Endothelial cell of umbilical vein (primary cell): Measurements from ENCODE around the gene TAF8. TPM values are rescaled to one million over a fixed set of nuclear protein-coding genes. Genes with fewer than 3 reads are reported as not detected.
A peak's percentile ranks its signal among the peaks of the same experiment; 100 is the strongest.

Source experiments
- BruUV-seq: library from RNA; stranded (reverse); fragments of 400-500 nt; replicated peaks from 2 replicates; lab custom pipeline; 2021; lab: Mats Ljungman, UMichigan
- CTCF ChIA-PET: fragments of 300-600, 350-600 bp; sonication (Branson Sonifier 250); formaldehyde crosslinking; loops from one replicate; lab custom pipeline; 2021; ENCODE audit warnings: antibody characterized with exemption, inconsistent platforms; lab: Charles Lee
- POLR2A ChIA-PET: fragments of 300-600, 350-600 bp; sonication (Branson Sonifier 250); formaldehyde crosslinking; loops from one replicate; lab custom pipeline; 2021; ENCODE audit warnings: antibody characterized with exemption, inconsistent platforms; lab: Charles Lee
- DNase-seq: peaks from one replicate; pipeline ENCODE4 v3.0.0-alpha.2; 2011; ENCODE audit warnings: low read depth, low spot score
- FAIRE-seq: peaks from 2 replicates; lab custom pipeline; 2011; peaks lifted over from hg19 to GRCh38; lab: Jason Lieb, UNC
- H2AFZ ChIP-seq: 2 replicates; pipeline ENCODE4 v1.6.0; 2012; ENCODE audit warnings: low read depth, low read length, control low read depth, inconsistent platforms
- H3K27ac ChIP-seq: 2 replicates; pipeline ENCODE4 v1.5.1; 2011; ENCODE audit warnings: low read depth, mild to moderate bottlenecking, control low read depth, low read length, moderate library complexity; ENCODE audit not compliant: insufficient read depth
- H3K27me3 ChIP-seq, 2 experiments: 2 replicates each; pipeline versions ENCODE4 v1.6.0 to v1.6.1; 2011; ENCODE audit warnings: low read length in 2 of 2, mixed read lengths in 1 of 2; ENCODE audit not compliant: control insufficient read depth in 2 of 2, insufficient read depth in 2 of 2
- H3K36me3 ChIP-seq, 2 experiments: 2 replicates in 1 of 2; 3 replicates in 1 of 2; pipeline ENCODE4 v1.5.1; 2011; ENCODE audit warnings: low read length in 2 of 2, mild to moderate bottlenecking in 1 of 2, moderate library complexity in 1 of 2; ENCODE audit not compliant: control insufficient read depth in 2 of 2, insufficient read depth in 2 of 2; ENCODE audit errors: extremely low read depth in 1 of 2
- H3K4me1 ChIP-seq: 3 replicates; pipeline ENCODE4 v1.5.1; 2011; ENCODE audit warnings: mild to moderate bottlenecking, low read length; ENCODE audit not compliant: control insufficient read depth, insufficient read depth; ENCODE audit errors: extremely low read depth
- H3K4me2 ChIP-seq: 2 replicates; pipeline ENCODE4 v1.6.1; 2011; ENCODE audit warnings: low read length, control low read depth, mixed read lengths; ENCODE audit not compliant: insufficient read depth
- H3K4me3 ChIP-seq, 3 experiments: fragments of 200-600 bp in 1 of 3; sonication (generic), shearing (Covaris generic) in 1 of 3; replicated peaks in 1 of 3; 2 replicates each; pipeline ENCODE4 v1.5.1; 2011 to 2016; ENCODE audit warnings: control low read depth in 3 of 3, low read length in 3 of 3, mild to moderate bottlenecking in 2 of 3, inconsistent platforms in 1 of 3, low read depth in 1 of 3, moderate library complexity in 1 of 3; ENCODE audit not compliant: insufficient read depth in 1 of 3
- H3K79me2 ChIP-seq: 2 replicates; pipeline ENCODE4 v1.6.0; 2012; ENCODE audit warnings: low read length, inconsistent platforms; ENCODE audit not compliant: control insufficient read depth, insufficient read depth
- H3K9ac ChIP-seq: replicated peaks from 2 replicates; pipeline ENCODE3; 2011; ENCODE audit warnings: low read length, control low read depth; ENCODE audit not compliant: insufficient read depth; ENCODE audit errors: extremely low read depth
- H3K9me1 ChIP-seq: replicated peaks from 3 replicates; pipeline ENCODE4 v1.6.0; 2011; ENCODE audit warnings: mild to moderate bottlenecking, low read length; ENCODE audit not compliant: control insufficient read depth, insufficient read depth; ENCODE audit errors: extremely low read depth
- H3K9me3 ChIP-seq: replicated peaks from 2 replicates; pipeline ENCODE4 v1.5.1; 2012; ENCODE audit warnings: low read length, inconsistent platforms; ENCODE audit not compliant: control insufficient read depth, insufficient read depth
- H4K20me1 ChIP-seq: replicated peaks from 2 replicates; pipeline ENCODE3; 2011; ENCODE audit warnings: mild to moderate bottlenecking, low read length; ENCODE audit not compliant: control insufficient read depth, insufficient read depth; ENCODE audit errors: extremely low read depth
- EZH2 ChIP-seq: IDR thresholded peaks from 2 replicates; pipeline ENCODE4 v1.6.1; 2012; ENCODE audit warnings: borderline replicate concordance, low read depth, mild to moderate bottlenecking, moderate library complexity, low read length, inconsistent platforms; ENCODE audit not compliant: severe bottlenecking
- FOS ChIP-seq: IDR thresholded peaks from 2 replicates; pipeline ENCODE4 v1.6.1; 2011; ENCODE audit warnings: mild to moderate bottlenecking, low read length, moderate library complexity, borderline replicate concordance; ENCODE audit not compliant: insufficient read depth
- GATA2 ChIP-seq: IDR thresholded peaks from 2 replicates; pipeline ENCODE4 v1.7.0; 2011; ENCODE audit warnings: low read depth, mild to moderate bottlenecking, moderate library complexity, mixed read lengths, low read length; ENCODE audit not compliant: insufficient read length, insufficient read depth
- JUN ChIP-seq: IDR thresholded peaks from 2 replicates; pipeline ENCODE4 v1.6.1; 2011; ENCODE audit warnings: borderline replicate concordance, low read depth; ENCODE audit not compliant: insufficient read length, insufficient read depth
- MYC ChIP-seq: IDR thresholded peaks from one replicate; pipeline ENCODE4 v1.6.1; 2011; ENCODE audit warnings: mild to moderate bottlenecking, low read depth, low read length
- POLR2A ChIP-seq: IDR thresholded peaks from 2 replicates; pipeline ENCODE4 v1.6.1; 2012; ENCODE audit warnings: low read depth, mild to moderate bottlenecking, control low read depth, low read length
- POLR2AphosphoS5 ChIP-seq: IDR thresholded peaks from 2 replicates; pipeline ENCODE4 v1.6.1; 2012; ENCODE audit warnings: low read depth, mild to moderate bottlenecking, control low read depth, low read length, moderate library complexity; ENCODE audit not compliant: insufficient read depth
- dilution Hi-C: fragments of 300-500 bp; cut with MboI; formaldehyde crosslinking; loops from one replicate; pipeline ENCODE4 v1.15.0; 2019; ENCODE audit warnings: low sequenced_read_pairs; ENCODE audit not compliant: extremely low pct_ligation_motif_present
- intact Hi-C: fragments of 100-400 bp; cut with micrococcal nuclease; formaldehyde crosslinking; loops from one replicate; pipeline ENCODE4 v1.10.0; 2022
- polyA plus RNA-seq, 4 experiments: library from polyadenylated mRNA; depleted of rRNA in 3 of 4; stranded (reverse) in 3 of 4; unstranded in 1 of 4; fragments of >200 nt; gene quantifications; 2 replicates each; pipeline versions ENCODE4 v1.2.1 to v1.2.3, GENCODE V29; 2011 to 2012; ENCODE audit warnings: missing spikeins in 1 of 4
- total RNA-seq: library from RNA; stranded (reverse); gene quantifications from 2 replicates; pipeline ENCODE4 v1.2.3, GENCODE V29; 2021
- TF ChIP-seq, protein P1 (sequence below), 2 donors: IDR thresholded peaks; 1 replicate in 1 of 2; 2 replicates in 1 of 2; pipeline ENCODE4 v1.5.1; 2011; ENCODE audit warnings: low read length in 2 of 2, mild to moderate bottlenecking in 2 of 2, moderate library complexity in 2 of 2, control low read depth in 1 of 2, inconsistent platforms in 1 of 2, low read depth in 1 of 2; ENCODE audit not compliant: insufficient read depth in 1 of 2; ENCODE audit errors: extremely low read depth in 1 of 2
- TF ChIP-seq, protein P2 (sequence below): IDR thresholded peaks from 2 replicates; pipeline ENCODE4 v1.6.1; 2011; ENCODE audit not compliant: insufficient read depth, insufficient read length

TAF8 gene
- total and polyA plus RNA-seq, 2 donors (not counting 3 experiments of a cell fraction or from before 2014, with no cell fraction given), result 32.9 to 45.4 TPM

DNA sequence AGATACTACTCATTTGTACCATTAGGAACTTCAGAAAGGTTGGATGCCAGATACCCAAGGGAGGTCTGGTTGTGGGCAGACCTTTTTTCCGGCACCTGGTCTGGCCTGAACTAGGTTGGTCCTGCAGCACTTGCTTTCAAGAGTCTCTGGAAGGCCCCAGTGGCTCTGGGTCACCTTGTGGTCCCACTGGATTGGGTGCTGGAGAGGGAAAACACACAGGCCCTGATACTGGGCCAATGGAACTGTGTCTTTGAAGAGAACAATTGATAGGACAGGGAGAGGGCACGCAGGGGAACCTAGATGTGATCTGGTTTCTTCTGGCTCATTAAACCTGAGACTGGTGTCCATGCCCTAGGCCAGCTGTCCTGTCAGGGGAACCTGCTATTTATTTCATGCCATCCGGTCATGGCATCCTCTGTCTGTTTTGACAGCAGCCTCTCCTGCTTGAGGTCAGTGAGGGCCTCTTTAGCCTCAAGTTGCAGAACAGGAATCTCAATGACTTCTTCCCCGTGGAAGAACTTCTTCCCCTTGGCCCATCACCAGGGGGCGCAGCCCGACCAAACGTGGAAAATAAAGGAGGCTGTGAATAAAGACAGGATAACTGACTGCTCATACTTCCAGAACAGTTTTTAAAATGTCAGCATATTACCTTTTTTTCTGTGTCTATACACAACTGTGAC, 25.0 kb downstream of the TAF8 start:
- Histone ChIP-seq H3K4me1 (no peaks in the 10 kb centered on the region), H3K27me3 (no peaks in the 10 kb centered on the region), H3K9me3 (no peaks in the 10 kb centered on the region), H3K27ac (no peak overlapping the region), H3K36me3 (peaks cover 2 to 28% of the 10 kb centered on the region in 2 experiments), H4K20me1 (peaks cover 3% of the 10 kb centered on the region), H3K9me1 (no peaks in the 10 kb centered on the region), H3K79me2 (no peaks in the 10 kb centered on the region), H3K9ac (no peak overlapping the region), H3K4me2 (no peak overlapping the region), H2AFZ (no peak overlapping the region), H3K4me3 (no peak overlapping the region)
- TF ChIP-seq, protein P1, sequence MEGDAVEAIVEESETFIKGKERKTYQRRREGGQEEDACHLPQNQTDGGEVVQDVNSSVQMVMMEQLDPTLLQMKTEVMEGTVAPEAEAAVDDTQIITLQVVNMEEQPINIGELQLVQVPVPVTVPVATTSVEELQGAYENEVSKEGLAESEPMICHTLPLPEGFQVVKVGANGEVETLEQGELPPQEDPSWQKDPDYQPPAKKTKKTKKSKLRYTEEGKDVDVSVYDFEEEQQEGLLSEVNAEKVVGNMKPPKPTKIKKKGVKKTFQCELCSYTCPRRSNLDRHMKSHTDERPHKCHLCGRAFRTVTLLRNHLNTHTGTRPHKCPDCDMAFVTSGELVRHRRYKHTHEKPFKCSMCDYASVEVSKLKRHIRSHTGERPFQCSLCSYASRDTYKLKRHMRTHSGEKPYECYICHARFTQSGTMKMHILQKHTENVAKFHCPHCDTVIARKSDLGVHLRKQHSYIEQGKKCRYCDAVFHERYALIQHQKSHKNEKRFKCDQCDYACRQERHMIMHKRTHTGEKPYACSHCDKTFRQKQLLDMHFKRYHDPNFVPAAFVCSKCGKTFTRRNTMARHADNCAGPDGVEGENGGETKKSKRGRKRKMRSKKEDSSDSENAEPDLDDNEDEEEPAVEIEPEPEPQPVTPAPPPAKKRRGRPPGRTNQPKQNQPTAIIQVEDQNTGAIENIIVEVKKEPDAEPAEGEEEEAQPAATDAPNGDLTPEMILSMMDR (IDR thresholded peaks at IDR 0.05; ENCODE audit: extremely low read depth in 1 of 2, insufficient read depth in 1 of 2, low read depth in 1 of 2, low read length in 2 of 2), result peak; percentile 77 to 84
- no peak for TF ChIP-seq MYC
- TF ChIP-seq POLR2A, result peak; percentile 10
- FAIRE-seq (peak; percentile 78), DNase-seq (peak; percentile 72)
- BruUV-seq, result no TSS peak
- dilution Hi-C loops (no loop called here), intact Hi-C loops (loop anchor here (1.0 kb wide), 3 partner anchors 29 to 139 kb away; no protein-coding TSS in a partner anchor)
- CTCF ChIA-PET, result interaction anchor here (0.8 to 4.0 kb wide), 9 partner anchors 26 to 155 kb away, joined by 3 to 33 read pairs (median 9); no protein-coding TSS in a partner anchor
- POLR2A ChIA-PET, result no interaction called here

DNA sequence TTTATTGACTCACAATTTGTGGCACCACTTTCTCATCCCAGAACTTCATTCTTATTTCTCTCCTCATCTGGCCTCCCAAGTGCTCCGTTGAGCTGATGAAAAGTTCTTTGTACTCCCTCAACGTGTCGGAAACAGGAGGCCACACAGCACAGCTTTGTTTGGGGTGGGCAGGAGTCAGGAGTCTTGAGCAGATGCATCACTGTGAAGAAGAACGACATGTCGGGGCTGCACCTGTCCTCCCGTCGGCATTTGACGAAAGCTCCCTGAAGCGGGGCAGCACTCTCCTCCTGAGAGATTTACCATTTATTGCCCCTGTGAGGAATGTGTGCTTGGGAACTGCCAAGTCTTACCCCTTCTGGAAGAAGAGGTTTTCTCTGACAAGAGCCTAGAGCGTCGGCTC, 28.1 kb downstream of the TAF8 start:
- Histone ChIP-seq H3K27ac (no peak overlapping the region), H3K4me1 (no peaks in the 10 kb centered on the region), H3K36me3 (peaks cover 2 to 25% of the 10 kb centered on the region in 2 experiments), H3K27me3 (no peaks in the 10 kb centered on the region), H4K20me1 (peaks cover 3% of the 10 kb centered on the region), H3K9me3 (no peaks in the 10 kb centered on the region), H3K4me3 (no peak overlapping the region), H3K79me2 (no peaks in the 10 kb centered on the region), H3K9me1 (no peaks in the 10 kb centered on the region), H3K4me2 (no peak overlapping the region), H3K9ac (no peak overlapping the region), H2AFZ (no peak overlapping the region)
- DNase-seq, result no peak
- BruUV-seq, result no TSS peak
- POLR2A ChIA-PET, result no interaction called here
- no peak for FAIRE-seq
- dilution Hi-C loops, result no loop called here
- intact Hi-C loops, result no loop called here
- CTCF ChIA-PET, result interaction anchor here (1.3 to 2.6 kb wide), 3 partner anchors 9 to 136 kb away, joined by 5 to 12 read pairs (median 7); no protein-coding TSS in a partner anchor
- TF ChIP-seq GATA2, result no peak
- no peak for TF ChIP-seq POLR2AphosphoS5
- TF ChIP-seq MYC, result no peak
- TF ChIP-seq JUN, result no peak
- no peak for TF ChIP-seq POLR2A
- TF ChIP-seq, protein P2, sequence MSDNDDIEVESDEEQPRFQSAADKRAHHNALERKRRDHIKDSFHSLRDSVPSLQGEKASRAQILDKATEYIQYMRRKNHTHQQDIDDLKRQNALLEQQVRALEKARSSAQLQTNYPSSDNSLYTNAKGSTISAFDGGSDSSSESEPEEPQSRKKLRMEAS, result no peak
- TF ChIP-seq FOS, result no peak
- TF ChIP-seq, protein P1 (IDR thresholded peaks at IDR 0.05; ENCODE audit: extremely low read depth in 1 of 2, insufficient read depth in 1 of 2, low read depth in 1 of 2, low read length in 2 of 2), result no peak
- no peak for TF ChIP-seq EZH2
